GM21515 (cell line): ENCODE results near the gene TULP3.

Experiments used
- ATAC-seq: cut with Tn5 transposase; IDR thresholded peaks from one replicate; pipeline ENCODE4 v1.9.1; 2021; ENCODE audit not compliant: unreplicated experiment

The TULP3 gene

GRCh38 chr12:2963760-2964292 is 73.1 kb downstream of the TULP3 start:
- ATAC-seq = no peak

GRCh38 chr12:2967651-2968050 is 77.0 kb downstream of the TULP3 start:
- no peak for ATAC-seq

GRCh38 chr12:2970744-2971143 is 80.1 kb downstream of the TULP3 start:
- no peak for ATAC-seq

GRCh38 chr12:2973566-2973965 is 82.9 kb downstream of the TULP3 start:
- no peak for ATAC-seq

- no peak for ATAC-seq
Observed at GRCh38 chr12:2974560-2974971, 83.9 kb downstream of the TULP3 start.

- ATAC-seq = no peak
Observed at GRCh38 chr12:2976581-2976996, 85.9 kb downstream of the TULP3 start.

GRCh38 chr12:2977776-2978175 is 87.1 kb downstream of the TULP3 start:
- no peak for ATAC-seq

GRCh38 chr12:2979806-2980205 is 89.1 kb downstream of the TULP3 start:
- no peak for ATAC-seq

- no peak for ATAC-seq
Observed at GRCh38 chr12:2980630-2981029, 89.9 kb downstream of the TULP3 start.

- no peak for ATAC-seq
Observed at GRCh38 chr12:2982361-2982760, 91.7 kb downstream of the TULP3 start.

GRCh38 chr12:2984249-2984648 is 93.6 kb downstream of the TULP3 start:
- no peak for ATAC-seq

GRCh38 chr12:2984698-2985097 is 94.0 kb downstream of the TULP3 start:
- no peak for ATAC-seq

- no peak for ATAC-seq
Observed at GRCh38 chr12:2986876-2987275, 96.2 kb downstream of the TULP3 start.

- ATAC-seq = no peak
Observed at GRCh38 chr12:2988494-2988893, 97.8 kb downstream of the TULP3 start.
